ENCODE measurements around the gene TBC1D25. TPM values are rescaled to one million over a fixed set of nuclear protein-coding genes. Genes with fewer than 3 reads are reported as not detected.
A peak's percentile ranks its signal among the peaks of the same experiment; 100 is the strongest.

The TBC1D25 gene
- total RNA-seq, 3 donors from 2014 or later (not counting 1 experiment from before 2014, with no cell fraction given) = 34.9 to 41.8 (median 36.1) TPM

DNA sequence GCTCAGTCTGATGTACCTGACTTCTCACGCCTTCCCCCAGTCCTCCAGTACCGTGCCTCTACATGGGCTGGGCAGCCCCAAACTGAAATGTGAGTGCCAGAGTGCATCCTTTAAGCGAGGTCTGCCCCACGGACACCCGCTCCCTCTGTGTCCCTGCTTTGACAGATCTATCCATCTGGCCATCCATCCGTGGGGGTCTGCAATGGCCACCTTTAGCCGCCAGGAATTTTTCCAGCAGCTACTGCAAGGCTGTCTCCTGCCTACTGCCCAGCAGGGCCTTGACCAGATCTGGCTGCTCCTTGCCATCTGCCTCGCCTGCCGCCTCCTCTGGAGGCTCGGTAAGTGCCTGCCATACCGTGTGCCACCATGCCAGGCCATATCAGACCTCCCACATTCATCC is 29.9 kb upstream of the TBC1D25 start:
- peaks cover 7 to 31% of the 10 kb centered on the region in 2 donors for H3K4me1 Mint-ChIP-seq
- Histone ChIP-seq H3K9me3 (ENCODE audit: control insufficient read depth, insufficient read depth, low read length) (no peaks in the 10 kb centered on the region), H3K4me3 (ENCODE audit: low read length) (peak overlapping the region; percentile 84), H3K27me3 (ENCODE audit: control insufficient read depth, insufficient read depth, low read length) (no peaks in the 10 kb centered on the region), H3K36me3 (ENCODE audit: control insufficient read depth, insufficient read depth, low read length) (no peaks in the 10 kb centered on the region), H3K4me1 (ENCODE audit: control insufficient read depth, insufficient read depth, low read length) (peaks cover 16% of the 10 kb centered on the region), H3K27ac (ENCODE audit: low read length) (no peak overlapping the region)
- H3K27me3 Mint-ChIP-seq (ENCODE audit: low read depth in 2 of 2) = no peaks in the 10 kb centered on the region
- TF ChIP-seq, protein P1, sequence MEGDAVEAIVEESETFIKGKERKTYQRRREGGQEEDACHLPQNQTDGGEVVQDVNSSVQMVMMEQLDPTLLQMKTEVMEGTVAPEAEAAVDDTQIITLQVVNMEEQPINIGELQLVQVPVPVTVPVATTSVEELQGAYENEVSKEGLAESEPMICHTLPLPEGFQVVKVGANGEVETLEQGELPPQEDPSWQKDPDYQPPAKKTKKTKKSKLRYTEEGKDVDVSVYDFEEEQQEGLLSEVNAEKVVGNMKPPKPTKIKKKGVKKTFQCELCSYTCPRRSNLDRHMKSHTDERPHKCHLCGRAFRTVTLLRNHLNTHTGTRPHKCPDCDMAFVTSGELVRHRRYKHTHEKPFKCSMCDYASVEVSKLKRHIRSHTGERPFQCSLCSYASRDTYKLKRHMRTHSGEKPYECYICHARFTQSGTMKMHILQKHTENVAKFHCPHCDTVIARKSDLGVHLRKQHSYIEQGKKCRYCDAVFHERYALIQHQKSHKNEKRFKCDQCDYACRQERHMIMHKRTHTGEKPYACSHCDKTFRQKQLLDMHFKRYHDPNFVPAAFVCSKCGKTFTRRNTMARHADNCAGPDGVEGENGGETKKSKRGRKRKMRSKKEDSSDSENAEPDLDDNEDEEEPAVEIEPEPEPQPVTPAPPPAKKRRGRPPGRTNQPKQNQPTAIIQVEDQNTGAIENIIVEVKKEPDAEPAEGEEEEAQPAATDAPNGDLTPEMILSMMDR (IDR thresholded peaks at IDR 0.05) = no peak
- ATAC-seq (no peak), DNase-seq (no peak)
- H3K9me3 Mint-ChIP-seq = no peaks in the 10 kb centered on the region
- WGBS (ENCODE audit: insufficient coverage) = 83% methylated on average over 11 of the region's 11 CpGs
- intact Hi-C loops (cut with micrococcal nuclease) = no loop called here
- no peaks in the 10 kb centered on the region for H3K36me3 Mint-ChIP-seq
- peak overlapping the region; percentile 90 for H3K4me3 Mint-ChIP-seq
- H3K27ac Mint-ChIP-seq = peak overlapping the region; percentile 65 to 94

DNA sequence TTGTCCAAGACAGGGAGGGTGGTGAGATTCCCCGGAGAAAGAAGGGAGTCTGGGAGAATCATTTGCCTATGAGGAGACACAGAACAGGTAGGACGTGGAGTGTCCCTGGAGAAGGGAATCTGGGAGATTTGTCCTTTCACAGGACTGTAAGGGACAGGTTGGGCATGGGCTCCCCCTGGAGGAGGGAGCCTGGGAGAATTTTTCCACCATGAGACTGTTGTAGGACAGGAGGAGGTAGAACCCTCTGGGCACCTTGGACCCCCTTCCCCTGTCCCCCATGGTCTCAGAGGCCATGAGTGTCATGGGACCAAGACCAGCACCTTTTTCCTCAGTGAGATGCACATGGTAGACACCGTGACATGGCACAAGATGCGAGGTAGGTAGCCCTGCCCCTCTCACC is 28.0 kb upstream of the TBC1D25 start:
- intact Hi-C loops (cut with micrococcal nuclease) = no loop called here
- H3K4me1 Mint-ChIP-seq = peaks cover 7 to 31% of the 10 kb centered on the region in 2 donors
- DNase-seq (no peak), ATAC-seq (no peak)
- H3K27ac Mint-ChIP-seq = peak overlapping the region in 1 of 2 donors; percentile 39
- H3K9me3 ChIP-seq (ENCODE audit: control insufficient read depth, insufficient read depth, low read length) = no peaks in the 10 kb centered on the region
- no peak overlapping the region for H3K4me3 ChIP-seq (ENCODE audit: low read length)
- TF ChIP-seq, protein P1 (IDR thresholded peaks at IDR 0.05) = no peak
- peaks cover 3% of the 10 kb centered on the region for H3K36me3 ChIP-seq (ENCODE audit: control insufficient read depth, insufficient read depth, low read length)
- H3K27me3 Mint-ChIP-seq (ENCODE audit: low read depth in 2 of 2) = no peaks in the 10 kb centered on the region
- no peak overlapping the region for H3K27ac ChIP-seq (ENCODE audit: low read length)
- H3K4me1 ChIP-seq (ENCODE audit: control insufficient read depth, insufficient read depth, low read length) = peaks cover 16% of the 10 kb centered on the region
- no peaks in the 10 kb centered on the region for H3K9me3 Mint-ChIP-seq
- no peak overlapping the region for H3K4me3 Mint-ChIP-seq
- no peaks in the 10 kb centered on the region for H3K27me3 ChIP-seq (ENCODE audit: control insufficient read depth, insufficient read depth, low read length)
- H3K36me3 Mint-ChIP-seq = no peaks in the 10 kb centered on the region
- WGBS (ENCODE audit: insufficient coverage) = 92% methylated on average over 4 of the region's 4 CpGs

DNA sequence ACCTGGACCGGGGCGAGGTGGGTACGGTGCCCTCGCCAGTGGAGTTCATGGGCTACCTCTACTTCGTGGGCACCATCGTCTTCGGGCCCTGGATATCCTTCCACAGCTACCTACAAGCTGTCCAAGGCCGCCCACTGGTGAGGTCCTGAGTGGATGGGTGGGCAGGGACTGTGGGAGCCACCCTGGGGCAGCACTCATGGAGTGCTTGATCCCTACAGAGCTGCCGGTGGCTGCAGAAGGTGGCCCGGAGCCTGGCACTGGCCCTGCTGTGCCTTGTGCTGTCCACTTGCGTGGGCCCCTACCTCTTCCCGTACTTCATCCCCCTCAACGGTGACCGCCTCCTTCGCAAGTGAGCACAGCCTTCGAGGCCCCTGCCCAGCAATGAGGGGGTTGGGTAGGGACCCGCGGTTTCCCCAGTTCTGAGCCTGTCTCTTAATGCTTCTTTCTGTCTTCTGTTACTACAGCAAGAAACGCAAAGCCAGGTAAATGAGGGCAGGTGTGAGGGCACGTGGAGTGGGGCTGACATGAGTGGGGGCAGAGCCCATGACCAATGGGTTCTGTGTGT is 27.1 kb upstream of the TBC1D25 start:
- Mint-ChIP-seq H3K36me3 (no peaks in the 10 kb centered on the region), H3K4me1 (peaks cover 7 to 37% of the 10 kb centered on the region in 2 donors), H3K27ac (no peak overlapping the region), H3K9me3 (no peaks in the 10 kb centered on the region), H3K4me3 (no peak overlapping the region), H3K27me3 (ENCODE audit: low read depth in 2 of 2) (no peaks in the 10 kb centered on the region)
- WGBS (ENCODE audit: insufficient coverage) = 99% methylated on average over 15 of the region's 20 CpGs
- intact Hi-C loops (cut with micrococcal nuclease) = no loop called here
- no peak overlapping the region for H3K27ac ChIP-seq (ENCODE audit: low read length)
- TF ChIP-seq, protein P1 (IDR thresholded peaks at IDR 0.05) = no peak
- ATAC-seq (no peak), DNase-seq (no peak)
- no peak overlapping the region for H3K4me3 ChIP-seq (ENCODE audit: low read length)
- no peaks in the 10 kb centered on the region for H3K9me3 ChIP-seq (ENCODE audit: control insufficient read depth, insufficient read depth, low read length)
- H3K4me1 ChIP-seq (ENCODE audit: control insufficient read depth, insufficient read depth, low read length) = peaks cover 16% of the 10 kb centered on the region
- H3K36me3 ChIP-seq (ENCODE audit: control insufficient read depth, insufficient read depth, low read length) = peaks cover 3% of the 10 kb centered on the region
- no peaks in the 10 kb centered on the region for H3K27me3 ChIP-seq (ENCODE audit: control insufficient read depth, insufficient read depth, low read length)

DNA sequence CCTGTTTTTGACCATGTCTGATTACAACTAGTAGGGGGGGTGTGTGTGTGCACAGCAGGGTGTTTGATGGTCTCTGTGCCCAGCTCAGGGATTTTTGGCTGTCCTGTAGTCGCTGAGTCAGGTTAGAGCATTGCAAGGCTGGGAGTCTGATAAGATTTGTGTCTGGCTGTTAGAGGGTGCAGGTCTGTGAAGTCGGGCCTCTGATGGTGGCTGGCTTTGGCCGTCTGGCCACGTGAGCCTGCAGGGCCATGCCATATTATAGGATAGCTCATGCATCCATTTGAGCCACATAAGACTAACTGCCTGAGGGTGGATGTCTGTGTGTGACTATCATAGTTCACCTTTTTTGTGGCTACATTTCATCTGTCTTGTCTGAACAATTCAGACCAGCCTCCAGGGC is 25.8 kb upstream of the TBC1D25 start:
- TF ChIP-seq, protein P1 (IDR thresholded peaks at IDR 0.05) = no peak
- H3K27me3 ChIP-seq (ENCODE audit: control insufficient read depth, insufficient read depth, low read length) = no peaks in the 10 kb centered on the region
- peaks cover 11% of the 10 kb centered on the region for H3K4me1 ChIP-seq (ENCODE audit: control insufficient read depth, insufficient read depth, low read length)
- H3K4me3 Mint-ChIP-seq = no peak overlapping the region
- no peaks in the 10 kb centered on the region for H3K9me3 ChIP-seq (ENCODE audit: control insufficient read depth, insufficient read depth, low read length)
- WGBS (ENCODE audit: insufficient coverage) = 94% methylated on average over 4 of the region's 4 CpGs
- no peaks in the 10 kb centered on the region for H3K27me3 Mint-ChIP-seq (ENCODE audit: low read depth in 2 of 2)
- H3K4me1 Mint-ChIP-seq = peaks cover 7 to 33% of the 10 kb centered on the region in 2 donors
- peaks cover 3% of the 10 kb centered on the region for H3K36me3 ChIP-seq (ENCODE audit: control insufficient read depth, insufficient read depth, low read length)
- DNase-seq = no peak
- no peaks in the 10 kb centered on the region for H3K9me3 Mint-ChIP-seq
- no peak for ATAC-seq
- H3K4me3 ChIP-seq (ENCODE audit: low read length) = no peak overlapping the region
- no peak overlapping the region for H3K27ac ChIP-seq (ENCODE audit: low read length)
- intact Hi-C loops (cut with micrococcal nuclease) = no loop called here
- H3K27ac Mint-ChIP-seq = no peak overlapping the region
- no peaks in the 10 kb centered on the region for H3K36me3 Mint-ChIP-seq
